ENCODE data around the gene PBX1. TPM values are rescaled to one million over a fixed set of nuclear protein-coding genes. Genes with fewer than 3 reads are reported as not detected.

Gene PBX1
- total and polyA plus RNA-seq, 2 experiments from 2014 or later: 14.8 to 61.6 TPM

GRCh38 chr1:164622068-164622845 is 63.3 kb downstream of the PBX1 start:
- H3K27me3 ChIP-seq: no peaks in the 10 kb centered on the region
- H3K36me3 ChIP-seq (replicated peaks; ENCODE audit: insufficient read depth, low read depth): no peaks in the 10 kb centered on the region
- TF ChIP-seq CTCF (IDR thresholded peaks at IDR 0.05; ENCODE audit: poor library complexity) (no peak), EZH2phosphoT487 (IDR thresholded peaks at IDR 0.05; ENCODE audit: low read depth, severe bottlenecking, unreplicated experiment) (no peak), EZH2 (IDR thresholded peaks at IDR 0.05; ENCODE audit: borderline replicate concordance) (no peak)
- 88% methylated on average over 8 of the region's 8 CpGs for WGBS (ENCODE audit: low lambda C conversion rate, missing lambda C conversion rate)
- H3K4me3 ChIP-seq: no peak overlapping the region
- no peak overlapping the region for H3K27ac ChIP-seq
- H3K9me2 ChIP-seq (replicated peaks; ENCODE audit: insufficient read depth): no peaks in the 10 kb centered on the region
- no peak overlapping the region for H2AFZ ChIP-seq
- no peak overlapping the region for H3K4me2 ChIP-seq
- peaks cover 99% of the 10 kb centered on the region for H3K79me2 ChIP-seq
- H4K20me1 ChIP-seq (ENCODE audit: insufficient read depth, poor library complexity, severe bottlenecking): peaks cover 17% of the 10 kb centered on the region
- DNase-seq (ENCODE audit: low spot score): no peak
- H3K9me3 ChIP-seq (ENCODE audit: low read depth): no peaks in the 10 kb centered on the region
- H3K4me1 ChIP-seq (ENCODE audit: insufficient read depth): peaks cover 21% of the 10 kb centered on the region

GRCh38 chr1:164623805-164624204 is 64.8 kb downstream of the PBX1 start:
- WGBS (ENCODE audit: low lambda C conversion rate, missing lambda C conversion rate): 33% methylated on average over 1 of the region's 1 CpG

GRCh38 chr1:164624400-164624799 is 65.4 kb downstream of the PBX1 start:
- no peaks in the 10 kb centered on the region for H3K27me3 ChIP-seq
- no peak overlapping the region for H2AFZ ChIP-seq
- WGBS (ENCODE audit: low lambda C conversion rate, missing lambda C conversion rate): 68% methylated on average over 1 of the region's 1 CpG
- H3K4me3 ChIP-seq: no peak overlapping the region
- TF ChIP-seq EZH2 (IDR thresholded peaks at IDR 0.05; ENCODE audit: borderline replicate concordance): no peak
- no peak for TF ChIP-seq EZH2phosphoT487 (IDR thresholded peaks at IDR 0.05; ENCODE audit: low read depth, severe bottlenecking, unreplicated experiment)
- no peak for TF ChIP-seq CTCF (IDR thresholded peaks at IDR 0.05; ENCODE audit: poor library complexity)
- no peak for DNase-seq (ENCODE audit: low spot score)
- peaks cover 14% of the 10 kb centered on the region for H4K20me1 ChIP-seq (ENCODE audit: insufficient read depth, poor library complexity, severe bottlenecking)
- H3K4me1 ChIP-seq (ENCODE audit: insufficient read depth): peaks cover 15% of the 10 kb centered on the region
- H3K4me2 ChIP-seq: no peak overlapping the region
- H3K9me2 ChIP-seq (replicated peaks; ENCODE audit: insufficient read depth): no peaks in the 10 kb centered on the region
- H3K79me2 ChIP-seq: peaks cover 100% of the 10 kb centered on the region
- H3K27ac ChIP-seq: no peak overlapping the region
- H3K36me3 ChIP-seq (replicated peaks; ENCODE audit: insufficient read depth, low read depth): no peaks in the 10 kb centered on the region
- no peaks in the 10 kb centered on the region for H3K9me3 ChIP-seq (ENCODE audit: low read depth)

More at GRCh38 chr1:164623805-164624204, 64.8 kb downstream of the PBX1 start:
- TF ChIP-seq EZH2phosphoT487 (IDR thresholded peaks at IDR 0.05; ENCODE audit: low read depth, severe bottlenecking, unreplicated experiment): no peak
- TF ChIP-seq CTCF (IDR thresholded peaks at IDR 0.05; ENCODE audit: poor library complexity): no peak
- TF ChIP-seq EZH2 (IDR thresholded peaks at IDR 0.05; ENCODE audit: borderline replicate concordance): no peak
- Histone ChIP-seq H3K27ac (no peak overlapping the region), H4K20me1 (ENCODE audit: insufficient read depth, poor library complexity, severe bottlenecking) (peaks cover 14% of the 10 kb centered on the region), H3K9me3 (ENCODE audit: low read depth) (no peaks in the 10 kb centered on the region), H3K4me3 (no peak overlapping the region), H3K27me3 (no peaks in the 10 kb centered on the region), H3K9me2 (replicated peaks; ENCODE audit: insufficient read depth) (no peaks in the 10 kb centered on the region), H3K4me1 (ENCODE audit: insufficient read depth) (peaks cover 21% of the 10 kb centered on the region), H2AFZ (no peak overlapping the region), H3K79me2 (peaks cover 100% of the 10 kb centered on the region), H3K36me3 (replicated peaks; ENCODE audit: insufficient read depth, low read depth) (no peaks in the 10 kb centered on the region), H3K4me2 (no peak overlapping the region)
- no peak for DNase-seq (ENCODE audit: low spot score)
